GM12875 (cell line): ENCODE data around the gene CORO6.

ENCODE experiments used
- H3K4me3 ChIP-seq: one replicate; pipeline ENCODE4 v1.5.1; 2011; ENCODE audit warnings: low read depth, low read length, control low read depth
- TF ChIP-seq, protein P1 (sequence below): IDR thresholded peaks from 2 replicates; pipeline ENCODE4 v1.5.1; 2011; ENCODE audit warnings: low read depth, mild to moderate bottlenecking, control low read depth, inconsistent platforms, low read length, moderate library complexity, borderline replicate concordance; ENCODE audit not compliant: insufficient read depth

The CORO6 gene

GRCh38 chr17:29575511-29576213, 47.0 kb downstream of the CORO6 start:
- TF ChIP-seq, protein P1, sequence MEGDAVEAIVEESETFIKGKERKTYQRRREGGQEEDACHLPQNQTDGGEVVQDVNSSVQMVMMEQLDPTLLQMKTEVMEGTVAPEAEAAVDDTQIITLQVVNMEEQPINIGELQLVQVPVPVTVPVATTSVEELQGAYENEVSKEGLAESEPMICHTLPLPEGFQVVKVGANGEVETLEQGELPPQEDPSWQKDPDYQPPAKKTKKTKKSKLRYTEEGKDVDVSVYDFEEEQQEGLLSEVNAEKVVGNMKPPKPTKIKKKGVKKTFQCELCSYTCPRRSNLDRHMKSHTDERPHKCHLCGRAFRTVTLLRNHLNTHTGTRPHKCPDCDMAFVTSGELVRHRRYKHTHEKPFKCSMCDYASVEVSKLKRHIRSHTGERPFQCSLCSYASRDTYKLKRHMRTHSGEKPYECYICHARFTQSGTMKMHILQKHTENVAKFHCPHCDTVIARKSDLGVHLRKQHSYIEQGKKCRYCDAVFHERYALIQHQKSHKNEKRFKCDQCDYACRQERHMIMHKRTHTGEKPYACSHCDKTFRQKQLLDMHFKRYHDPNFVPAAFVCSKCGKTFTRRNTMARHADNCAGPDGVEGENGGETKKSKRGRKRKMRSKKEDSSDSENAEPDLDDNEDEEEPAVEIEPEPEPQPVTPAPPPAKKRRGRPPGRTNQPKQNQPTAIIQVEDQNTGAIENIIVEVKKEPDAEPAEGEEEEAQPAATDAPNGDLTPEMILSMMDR = no peak
- H3K4me3 ChIP-seq = no peak overlapping the region

DNA sequence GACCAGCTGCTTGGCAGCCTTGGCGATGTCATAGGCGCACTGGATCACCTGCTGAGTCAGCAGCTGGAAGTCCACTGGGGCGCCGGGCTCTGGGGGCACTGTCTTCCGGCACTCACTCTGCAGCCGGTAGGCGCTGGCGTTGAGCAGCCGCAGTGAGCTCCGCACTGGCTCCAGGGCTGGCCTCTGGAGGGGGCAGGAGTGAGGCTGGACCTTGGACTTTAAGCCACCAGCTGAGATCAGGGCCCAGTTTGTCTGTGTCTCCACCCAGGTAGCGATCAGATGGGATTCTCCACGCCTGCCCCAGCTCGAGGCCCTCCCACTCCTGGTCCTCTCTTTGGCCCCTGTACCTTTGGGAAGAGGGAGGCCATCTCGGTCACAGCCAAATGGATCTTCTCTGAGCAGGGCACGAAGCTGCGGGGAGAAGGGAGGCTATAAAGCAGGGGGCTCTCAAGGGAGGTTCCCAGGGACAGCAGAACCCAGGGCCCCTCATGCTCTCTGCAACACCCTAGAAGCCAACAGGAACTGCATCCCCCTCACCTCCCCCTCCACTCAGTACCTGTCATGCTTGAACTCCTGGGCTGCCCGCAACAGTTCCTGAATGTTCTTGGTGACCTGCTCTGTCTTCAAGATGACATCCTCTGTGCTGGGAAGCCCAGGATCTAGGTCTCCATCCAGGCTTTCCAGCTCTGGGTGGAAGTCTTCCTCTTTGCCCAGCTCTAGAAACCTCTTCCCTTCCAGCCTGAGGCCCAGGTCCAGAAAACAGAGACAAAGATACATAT, 47.8 kb downstream of the CORO6 start:
- H3K4me3 ChIP-seq = no peak overlapping the region
- TF ChIP-seq, protein P1 = no peak

- TF ChIP-seq, protein P1 = no peak
- no peak overlapping the region for H3K4me3 ChIP-seq
Measured at GRCh38 chr17:29573871-29574731, 48.6 kb downstream of the CORO6 start.

GRCh38 chr17:29573558-29573869, 49.2 kb downstream of the CORO6 start:
- TF ChIP-seq, protein P1 = no peak

DNA sequence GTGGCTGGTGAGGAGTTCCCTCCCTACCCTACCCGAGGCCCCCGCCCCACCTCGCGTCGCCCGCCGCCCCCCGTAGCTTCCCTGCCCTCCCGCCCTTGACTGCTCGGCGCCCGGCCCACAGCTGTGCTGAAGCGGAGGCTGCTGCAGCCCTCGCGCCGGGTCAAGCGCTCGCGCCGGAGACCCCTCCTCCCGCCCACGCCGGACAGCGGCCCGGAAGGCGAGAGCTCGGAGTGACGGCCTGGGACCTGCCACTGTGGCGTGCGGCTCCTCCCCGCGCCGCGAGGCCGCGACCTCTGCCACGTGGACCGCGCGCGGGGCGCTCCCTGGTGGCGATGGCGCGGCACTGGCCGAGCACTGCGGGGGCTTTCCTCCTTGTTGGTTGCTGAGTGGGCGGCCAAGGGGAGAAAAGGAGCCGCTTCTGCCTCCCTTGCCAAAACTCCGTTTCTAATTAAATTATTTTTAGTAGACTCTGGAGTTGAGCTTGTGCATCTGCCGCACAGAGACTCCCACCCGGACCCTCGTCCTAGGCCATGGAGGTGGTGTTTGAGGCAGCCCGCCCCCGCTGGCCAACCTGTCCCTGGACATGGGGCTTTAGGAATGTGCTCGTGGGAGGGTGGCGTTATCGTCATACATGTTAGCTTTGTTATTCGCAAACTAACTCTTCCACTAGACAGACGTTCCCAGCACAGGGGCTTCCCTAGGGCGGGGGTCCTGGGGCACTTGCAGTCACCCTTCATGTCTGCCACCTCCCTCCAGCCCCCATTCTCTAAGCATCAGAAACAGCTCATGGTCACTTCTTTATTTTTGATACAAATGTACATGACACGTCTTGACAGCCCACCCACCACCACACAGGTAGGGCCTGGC, 49.8 kb downstream of the CORO6 start:
- TF ChIP-seq, protein P1 = peak; percentile 70
- no peak overlapping the region for H3K4me3 ChIP-seq

More at GRCh38 chr17:29573558-29573869, 49.2 kb downstream of the CORO6 start:
- no peak overlapping the region for H3K4me3 ChIP-seq

DNA sequence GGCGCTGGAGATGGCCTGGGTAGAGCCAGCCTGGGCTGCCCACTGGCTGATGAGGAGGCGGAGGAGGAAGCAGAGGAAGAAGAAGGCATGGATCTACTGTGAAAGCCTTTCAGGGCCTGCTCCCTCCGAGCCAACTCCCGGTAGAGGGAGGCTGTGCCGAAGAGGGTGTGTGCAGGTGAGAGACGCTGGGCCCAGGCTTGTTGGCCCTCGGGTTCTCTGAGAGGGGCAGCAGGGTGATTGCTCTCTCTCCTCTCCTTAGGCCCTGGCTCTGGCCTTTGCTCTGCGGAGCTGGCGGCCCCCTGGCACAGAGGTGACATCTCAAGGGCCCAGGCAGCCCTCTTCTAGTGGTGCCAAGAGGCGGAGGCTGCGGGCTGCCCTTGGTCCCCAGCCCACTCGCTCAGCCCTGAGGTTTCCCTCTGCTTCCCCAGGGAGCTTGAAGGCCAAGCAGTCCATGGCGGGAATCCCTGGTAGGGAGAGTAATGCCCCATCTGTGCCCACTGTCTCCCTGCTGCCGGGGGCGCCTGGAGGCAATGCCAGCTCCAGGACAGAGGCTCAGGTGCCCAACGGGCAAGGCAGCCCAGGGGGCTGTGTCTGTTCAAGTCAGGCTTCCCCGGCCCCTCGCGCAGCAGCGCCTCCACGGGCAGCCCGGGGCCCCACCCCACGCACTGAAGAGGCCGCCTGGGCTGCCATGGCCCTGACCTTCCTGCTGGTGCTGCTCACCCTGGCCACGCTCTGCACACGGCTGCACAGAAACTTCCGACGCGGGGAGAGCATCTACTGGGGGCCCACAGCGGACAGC, 50.6 kb downstream of the CORO6 start:
- H3K4me3 ChIP-seq = no peak overlapping the region
- TF ChIP-seq, protein P1 = no peak
